Calu3 (cell line): ENCODE results near the gene POLA1. TPM values are rescaled to one million over a fixed set of nuclear protein-coding genes. Genes with fewer than 3 reads are reported as not detected.
A peak's percentile ranks its signal among the peaks of the same experiment; 100 is the strongest.

Experiments used
- BruUV-seq: library from RNA; stranded (reverse); fragments of 400-500 nt; replicated peaks from 2 replicates; lab custom pipeline; 2021; lab: Mats Ljungman, UMichigan
- CTCF ChIA-PET: fragments of 300-600 bp; sonication (Branson Sonifier 250); formaldehyde crosslinking; loops from one replicate; lab custom pipeline; 2022; ENCODE audit warnings: antibody characterized with exemption; lab: Charles Lee
- DNase-seq: peaks from one replicate; pipeline ENCODE4 v3.0.0; 2022
- H3K27ac Mint-ChIP-seq: one replicate; pipeline ENCODE4 v1.8.0; 2022; ENCODE audit warnings: mixed read lengths; ENCODE audit not compliant: unreplicated experiment
- H3K27me3 Mint-ChIP-seq: one replicate; pipeline ENCODE4 v1.8.0; 2022; ENCODE audit warnings: mixed read lengths; ENCODE audit not compliant: unreplicated experiment
- H3K36me3 Mint-ChIP-seq: one replicate; pipeline ENCODE4 v1.8.0; 2022; ENCODE audit warnings: mild to moderate bottlenecking, moderate library complexity, mixed read lengths; ENCODE audit not compliant: insufficient read depth, unreplicated experiment
- H3K4me1 Mint-ChIP-seq: one replicate; pipeline ENCODE4 v1.8.0; 2022; ENCODE audit warnings: mild to moderate bottlenecking, low read depth, mixed read lengths; ENCODE audit not compliant: unreplicated experiment
- H3K4me3 Mint-ChIP-seq: one replicate; pipeline ENCODE4 v1.8.0; 2022; ENCODE audit warnings: mild to moderate bottlenecking, low read depth, moderate library complexity, mixed read lengths; ENCODE audit not compliant: unreplicated experiment
- H3K9me3 Mint-ChIP-seq: one replicate; pipeline ENCODE4 v1.8.0; 2022; ENCODE audit warnings: low read depth, mixed read lengths; ENCODE audit not compliant: unreplicated experiment
- CTCF ChIP-seq: fragments of 200-600 bp; IDR thresholded peaks from one replicate; pipeline ENCODE4 v1.8.0; 2022; ENCODE audit warnings: antibody characterized with exemption; ENCODE audit not compliant: unreplicated experiment
- intact Hi-C: fragments of 100-400 bp; cut with micrococcal nuclease; formaldehyde crosslinking; loops from one replicate; pipeline ENCODE4 v1.10.0; 2022; ENCODE audit not compliant: unreplicated experiment
- total RNA-seq: library from RNA; stranded (reverse); gene quantifications from 2 replicates; pipeline ENCODE4 v1.2.3, GENCODE V29; 2022

Gene POLA1
- total RNA-seq, 1 experiment from 2014 or later: 25.2 TPM

GRCh38 chrX:24961809-24962208, 268.1 kb downstream of the POLA1 start:
- BruUV-seq: no TSS peak
- Mint-ChIP-seq H3K9me3 (no peaks in the 10 kb centered on the region), H3K27me3 (no peaks in the 10 kb centered on the region), H3K36me3 (no peaks in the 10 kb centered on the region), H3K4me3 (no peak overlapping the region), H3K4me1 (peaks cover 34% of the 10 kb centered on the region), H3K27ac (no peak overlapping the region)
- DNase-seq: no peak
- no peak for TF ChIP-seq CTCF
- intact Hi-C loops: no loop called here
- CTCF ChIA-PET: no interaction called here

DNA sequence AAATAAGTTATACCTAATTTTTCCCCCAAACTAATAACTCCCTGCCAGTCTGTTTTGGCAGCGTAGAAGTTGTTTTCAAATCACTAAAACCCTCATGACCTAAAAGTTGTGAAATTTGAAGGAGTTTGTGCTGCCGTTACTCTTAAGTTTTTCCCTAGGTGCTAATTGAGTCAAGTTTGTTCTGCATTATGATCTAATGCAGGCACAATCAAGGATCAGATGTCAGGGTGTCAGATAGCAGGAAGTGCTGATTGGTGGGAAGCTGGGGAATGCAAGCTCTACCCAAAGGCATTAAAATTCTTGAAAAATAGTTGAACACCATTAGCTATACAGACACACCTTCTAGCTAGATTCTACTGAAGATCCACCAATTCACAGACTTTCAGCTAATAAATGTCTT, 270.1 kb downstream of the POLA1 start:
- Mint-ChIP-seq H3K27ac (no peak overlapping the region), H3K4me3 (no peak overlapping the region), H3K36me3 (no peaks in the 10 kb centered on the region), H3K9me3 (no peaks in the 10 kb centered on the region), H3K27me3 (no peaks in the 10 kb centered on the region), H3K4me1 (peaks cover 16% of the 10 kb centered on the region)
- no TSS peak for BruUV-seq
- peak; percentile 12 for DNase-seq
- intact Hi-C loops: no loop called here
- no peak for TF ChIP-seq CTCF
- CTCF ChIA-PET: no interaction called here

DNA sequence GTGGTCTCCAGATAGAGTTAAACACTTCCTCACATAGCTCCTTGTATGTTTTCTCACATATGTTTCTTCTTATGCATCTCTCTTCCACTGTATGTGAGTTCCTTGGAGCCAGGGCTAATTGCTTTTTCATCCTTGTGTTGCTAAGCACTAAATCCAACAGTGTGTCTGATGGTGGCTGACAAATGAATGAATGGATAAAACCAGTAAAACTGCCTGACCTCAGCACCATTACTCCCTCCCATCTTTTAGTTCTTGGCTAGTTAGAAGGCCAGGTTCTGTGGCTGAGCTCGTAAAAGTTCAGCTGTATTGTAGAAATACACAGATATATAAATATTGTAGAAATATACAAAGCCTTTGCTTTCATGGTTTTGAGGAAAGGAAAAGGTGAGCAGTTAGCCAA, 271.7 kb downstream of the POLA1 start:
- Mint-ChIP-seq H3K4me3 (no peak overlapping the region), H3K36me3 (no peaks in the 10 kb centered on the region), H3K4me1 (peaks cover 7% of the 10 kb centered on the region), H3K27ac (no peak overlapping the region), H3K9me3 (no peaks in the 10 kb centered on the region), H3K27me3 (no peaks in the 10 kb centered on the region)
- TF ChIP-seq CTCF: no peak
- no peak for DNase-seq
- BruUV-seq: no TSS peak
- intact Hi-C loops: no loop called here
- CTCF ChIA-PET: no interaction called here

- no peak for TF ChIP-seq CTCF
- no TSS peak for BruUV-seq
- H3K4me1 Mint-ChIP-seq: no peaks in the 10 kb centered on the region
- no peaks in the 10 kb centered on the region for H3K36me3 Mint-ChIP-seq
- H3K9me3 Mint-ChIP-seq: no peaks in the 10 kb centered on the region
- no peak overlapping the region for H3K4me3 Mint-ChIP-seq
- no peak overlapping the region for H3K27ac Mint-ChIP-seq
- no peak for DNase-seq
- CTCF ChIA-PET: no interaction called here
- no peaks in the 10 kb centered on the region for H3K27me3 Mint-ChIP-seq
- intact Hi-C loops: no loop called here
Observed at GRCh38 chrX:24969812-24970211, 276.1 kb downstream of the POLA1 start.
